ENCODE data around the gene HELZ.

- TF ChIP-seq CTCF (IDR thresholded peaks at IDR 0.05 in 4 of 5, conservative IDR thresholded peaks at IDR 0.05 in 1 of 5) = no peak
- TF ChIP-seq POLR2A (IDR thresholded peaks at IDR 0.05) = no peak
Observed at GRCh38 chr17:67212714-67213417, 32.1 kb downstream of the HELZ start.

Measured in gastrocnemius medialis (tissue), 4 donors.